Measurements from ENCODE around the gene NRK.
"Not testable (repeated sequence)": the region's sequence is repeated elsewhere in the genome, so short reads cannot be mapped to it uniquely, and the experiment has no call there.

NRK gene

DNA sequence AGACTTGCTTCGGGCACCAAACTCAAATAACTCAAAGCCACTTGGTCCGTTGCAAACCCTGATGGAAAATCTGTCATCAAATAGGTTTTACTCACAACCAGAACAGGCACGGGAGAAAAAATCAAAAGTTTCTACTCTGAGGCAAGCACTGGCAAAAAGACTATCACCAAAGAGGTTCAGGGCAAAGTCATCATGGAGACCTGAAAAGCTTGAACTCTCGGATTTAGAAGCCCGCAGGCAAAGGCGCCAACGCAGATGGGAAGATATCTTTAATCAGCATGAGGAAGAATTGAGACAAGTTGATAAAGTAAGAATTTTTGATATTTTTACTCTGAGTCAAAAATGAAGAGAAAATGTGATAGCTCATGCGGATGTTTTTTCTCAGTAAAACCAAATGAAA lies 87.2 kb downstream of the NRK start:
- DNase-seq = no peak

DNA sequence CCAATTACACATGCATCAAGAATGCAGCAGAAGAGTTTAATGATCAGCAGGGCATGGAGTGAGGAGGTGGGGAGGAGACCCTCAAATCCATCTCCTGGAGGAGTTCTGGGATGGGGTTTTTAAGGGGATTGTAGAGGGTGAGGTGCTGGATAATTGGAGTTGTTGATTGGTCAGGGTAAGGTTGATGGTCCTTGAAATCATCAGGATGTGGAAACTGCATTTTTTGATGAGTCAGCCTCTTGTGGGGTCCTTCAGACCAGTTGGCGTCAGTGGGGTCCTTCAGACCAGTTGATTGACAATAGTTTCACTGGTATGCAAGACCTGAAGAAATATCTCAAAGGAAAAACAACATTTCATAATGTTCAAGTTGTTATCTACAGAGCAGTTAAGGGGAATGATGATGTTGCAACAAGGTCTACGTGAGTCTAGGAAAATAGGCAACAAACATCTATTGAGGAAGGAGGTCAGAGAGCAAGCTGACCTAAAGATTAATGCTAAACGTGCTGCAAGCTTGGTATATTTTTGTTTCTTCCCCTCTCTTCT lies 88.3 kb downstream of the NRK start:
- DNase-seq = no peak

DNA sequence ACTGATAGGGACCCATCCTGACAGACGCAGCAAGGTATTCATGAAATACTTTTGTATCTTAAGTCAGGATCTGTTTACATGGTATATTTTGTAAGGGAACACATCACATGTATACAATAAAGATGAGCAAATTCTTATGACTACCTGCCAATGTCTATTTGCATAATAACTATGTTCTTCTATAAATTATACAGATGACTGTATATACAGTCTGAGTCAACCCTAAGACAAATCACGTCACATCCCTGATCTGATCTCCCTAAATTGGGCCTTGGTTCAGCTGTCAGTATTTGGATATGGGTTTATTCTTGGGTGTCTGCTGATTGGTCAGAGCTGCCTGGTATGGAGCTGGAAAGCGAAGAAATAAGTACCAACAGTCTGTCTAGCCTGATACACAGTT lies 122.9 kb downstream of the NRK start:
- no peak for DNase-seq

DNA sequence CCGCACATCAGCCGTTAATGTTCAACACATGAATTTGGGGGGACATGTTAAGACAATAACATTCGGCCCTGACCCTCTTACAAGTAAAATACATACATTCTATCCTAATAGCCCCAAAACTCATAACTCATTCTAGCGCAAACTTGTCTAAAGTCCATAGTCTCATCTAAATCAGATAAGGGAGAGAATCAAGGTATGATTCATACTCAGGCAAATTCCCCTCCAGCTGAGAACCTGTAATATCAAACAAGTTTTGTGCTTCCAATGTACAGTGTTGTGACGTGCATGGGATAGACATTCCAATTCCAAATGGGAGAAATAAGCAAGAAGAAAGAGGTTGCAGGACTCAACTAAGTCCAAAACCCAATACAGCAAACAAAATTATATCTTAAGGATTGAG lies 147.1 kb downstream of the NRK start:
- DNase-seq = no peak

DNA sequence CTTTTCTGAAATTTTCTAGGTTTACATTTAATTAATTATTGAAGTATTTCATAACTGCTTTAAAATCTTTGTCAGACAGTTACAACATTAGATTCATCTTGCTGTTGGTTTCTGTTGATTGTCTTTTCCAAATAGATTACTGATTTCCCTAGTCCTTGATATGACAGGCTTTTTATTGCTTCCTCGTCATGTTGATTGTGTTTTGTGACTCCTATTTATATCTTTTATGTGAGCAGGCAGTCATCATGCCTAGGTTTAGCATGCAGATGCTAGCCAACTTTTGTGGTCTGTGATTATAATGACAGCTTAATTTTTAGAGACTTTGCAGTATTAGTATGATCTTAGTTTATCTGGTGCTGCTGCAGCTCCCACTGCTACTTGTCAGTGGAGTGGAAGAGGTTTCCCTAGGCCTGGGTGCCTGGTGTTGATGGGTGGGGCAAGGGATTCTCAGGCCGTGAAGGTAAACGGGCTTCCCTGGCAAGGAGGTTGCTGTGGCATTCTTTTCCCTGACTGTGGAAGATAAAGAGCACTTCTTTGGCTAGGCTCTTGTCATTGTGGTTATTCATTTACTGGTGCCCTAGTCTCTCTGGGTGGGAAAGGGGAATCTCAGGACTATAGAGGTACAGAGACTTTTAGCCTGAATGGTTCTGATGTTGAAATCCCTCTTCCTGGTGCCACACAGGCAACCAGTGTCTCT lies 150.5 kb downstream of the NRK start:
- DNase-seq = no peak

DNA sequence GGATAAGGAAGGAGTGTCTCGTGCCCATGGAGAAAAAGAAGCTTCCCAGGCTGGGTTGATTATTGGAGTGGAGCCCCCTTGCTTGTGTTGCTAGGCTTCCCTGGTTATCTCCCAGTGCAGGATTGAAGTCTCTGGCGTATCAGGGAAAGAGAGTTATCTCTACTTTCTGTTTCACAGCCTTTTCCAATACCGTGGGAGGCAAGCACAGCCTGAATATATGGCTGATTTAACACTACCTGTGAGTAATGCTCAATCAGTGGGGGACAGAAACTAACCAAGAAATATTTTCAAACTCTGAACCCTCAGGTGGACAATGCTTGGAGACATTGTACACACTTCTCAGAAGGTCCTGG lies 151.0 kb downstream of the NRK start:
- no peak for DNase-seq

DNA sequence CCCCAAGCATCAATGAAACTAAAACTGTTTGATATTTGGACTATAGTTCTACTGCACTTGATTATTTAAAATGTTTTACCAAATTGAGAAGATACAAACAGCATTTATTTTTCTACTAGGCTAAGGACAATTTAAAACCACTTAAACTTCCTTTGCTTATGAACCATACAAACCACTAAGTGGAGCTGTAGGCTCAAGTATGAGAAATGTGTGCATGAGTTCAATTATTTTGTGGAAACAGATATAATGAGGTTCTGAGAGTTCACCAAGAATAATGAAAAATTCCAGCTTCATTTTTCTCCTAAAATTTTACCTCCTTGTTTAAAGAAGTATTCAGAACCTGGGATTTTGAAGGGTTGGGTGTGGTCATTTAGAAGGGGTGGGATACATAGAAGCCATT lies 153.0 kb downstream of the NRK start:
- no peak for DNase-seq

DNA sequence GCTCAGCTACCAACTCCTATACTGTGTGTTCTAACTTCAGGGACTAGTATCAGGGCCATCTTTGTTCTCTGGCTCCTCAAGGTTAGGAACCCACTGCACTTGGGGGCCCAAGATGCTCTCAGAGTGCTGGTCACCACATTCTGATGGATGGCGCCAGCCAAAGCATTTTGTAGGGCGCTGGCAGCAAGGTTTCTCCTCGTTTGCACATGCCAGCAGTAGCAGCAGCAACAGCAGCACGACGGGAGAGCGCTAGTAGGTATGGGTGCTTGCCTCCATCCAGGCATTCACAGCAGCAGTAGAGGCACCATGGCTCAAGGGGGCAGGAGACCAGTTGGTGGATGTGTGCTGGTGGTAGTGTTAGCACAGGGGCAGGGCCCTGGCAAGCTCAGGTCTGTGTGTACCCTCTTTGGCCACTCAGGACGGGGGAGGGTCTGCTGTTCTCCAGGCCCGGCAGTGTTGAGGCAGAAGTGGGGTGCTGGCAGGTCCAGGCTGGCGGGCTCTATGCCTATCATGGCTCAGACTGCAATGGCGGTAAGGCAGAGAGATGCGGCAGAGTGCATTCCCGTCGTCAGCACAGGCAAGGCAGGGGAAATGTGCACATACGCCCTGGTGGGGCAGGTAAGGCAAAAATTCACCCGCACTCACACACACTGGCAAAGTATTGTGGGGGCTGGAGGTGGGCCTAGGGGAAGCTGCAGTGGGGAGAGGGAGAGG lies 159.6 kb downstream of the NRK start:
- no peak for DNase-seq

DNA sequence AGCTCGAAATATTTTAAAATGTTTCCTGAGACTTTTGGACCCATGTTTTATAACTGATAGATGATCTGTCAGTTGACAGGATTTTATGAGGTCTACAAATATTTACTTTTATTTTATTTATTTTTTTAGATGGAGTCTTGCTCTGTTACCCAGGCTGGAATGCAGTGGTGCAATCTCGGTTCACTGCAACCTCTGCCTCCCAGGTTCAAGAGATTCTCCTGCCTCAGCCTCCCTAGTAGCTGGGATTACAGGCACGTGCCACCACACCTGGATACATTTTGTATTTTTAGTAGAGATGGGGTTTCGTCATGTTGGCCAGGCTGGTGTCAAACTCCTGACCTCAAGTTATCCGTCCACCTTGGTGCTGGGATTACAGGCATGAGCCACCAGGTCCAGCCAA lies 166.1 kb downstream of the NRK start:
- not testable (repeated sequence) for DNase-seq

DNA sequence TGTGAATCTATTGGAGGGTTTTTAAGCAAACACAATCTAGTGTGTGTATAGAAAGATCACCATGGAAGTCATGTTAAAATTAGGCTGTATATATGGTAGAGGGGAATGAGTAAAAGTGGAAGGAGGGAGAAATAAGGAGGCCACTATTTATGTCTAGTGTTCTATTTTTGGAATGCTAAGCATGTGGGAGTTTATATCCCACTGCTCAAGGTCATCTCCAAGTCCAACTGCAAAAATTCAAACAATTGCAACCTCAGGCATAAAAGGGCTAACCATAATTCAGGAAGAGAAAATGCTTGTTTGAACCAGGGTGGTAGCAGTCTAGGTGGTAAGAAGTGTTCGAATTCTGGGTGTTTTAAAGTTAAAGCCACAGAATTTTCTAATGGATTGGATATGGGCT lies 177.0 kb downstream of the NRK start:
- no peak for DNase-seq

DNA sequence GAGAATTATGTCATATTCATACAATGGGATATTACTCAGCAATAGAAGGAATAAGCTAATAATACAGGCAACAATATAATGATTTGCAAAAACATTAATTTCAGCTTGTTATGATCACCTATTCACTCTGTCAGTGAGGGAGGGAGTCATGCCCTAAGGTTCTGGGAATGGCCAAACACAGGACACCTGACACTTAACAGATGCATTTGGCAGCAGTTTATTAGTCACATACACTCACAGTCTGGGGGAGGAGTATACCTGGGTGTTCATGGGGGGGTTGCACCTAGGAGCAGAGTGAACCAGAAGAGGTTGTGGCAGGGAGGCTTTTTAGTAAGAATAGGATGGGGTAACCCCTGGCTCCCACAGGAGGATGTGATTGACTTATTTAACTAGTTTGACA lies 177.9 kb downstream of the NRK start:
- no peak for DNase-seq

DNA sequence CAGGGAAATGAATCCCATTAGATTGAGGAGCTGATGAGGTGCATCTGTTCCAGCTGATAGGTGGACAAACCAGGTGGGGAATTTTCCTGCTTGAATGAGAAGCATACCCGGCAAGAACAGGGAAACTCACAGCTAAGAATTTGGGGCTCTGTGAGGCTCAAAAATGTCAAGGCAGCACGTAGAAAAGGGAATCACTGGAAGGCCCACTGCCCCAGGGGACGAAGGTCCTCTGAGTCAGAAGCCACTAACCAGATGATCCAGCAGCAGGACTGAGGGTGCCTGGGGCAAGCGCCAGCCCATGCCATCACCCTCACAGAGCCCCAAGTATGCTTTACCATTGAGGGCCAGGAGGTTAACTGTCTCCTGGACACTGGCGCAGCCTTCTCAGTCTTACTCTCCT lies 178.3 kb downstream of the NRK start:
- not testable (repeated sequence) for DNase-seq

DNA sequence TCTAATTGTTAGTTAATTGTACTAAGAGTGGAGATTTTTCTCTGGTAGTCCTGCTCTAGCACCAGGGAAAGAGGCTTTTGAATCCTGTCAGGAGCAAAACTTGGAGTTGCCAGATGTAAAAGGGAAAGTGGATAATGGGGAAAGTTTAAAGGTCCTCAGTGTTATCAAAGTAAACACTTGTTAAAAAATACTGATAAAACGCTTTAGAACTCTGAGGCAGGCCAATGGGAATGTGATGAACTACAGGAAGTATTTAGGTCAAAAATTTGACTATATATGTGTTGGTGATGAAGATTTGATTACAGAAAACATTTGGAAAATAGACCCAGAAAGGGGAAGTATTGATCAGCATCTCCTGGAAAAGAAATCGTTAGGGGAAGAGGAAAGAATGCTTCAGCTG lies 183.3 kb downstream of the NRK start:
- no peak for DNase-seq

DNA sequence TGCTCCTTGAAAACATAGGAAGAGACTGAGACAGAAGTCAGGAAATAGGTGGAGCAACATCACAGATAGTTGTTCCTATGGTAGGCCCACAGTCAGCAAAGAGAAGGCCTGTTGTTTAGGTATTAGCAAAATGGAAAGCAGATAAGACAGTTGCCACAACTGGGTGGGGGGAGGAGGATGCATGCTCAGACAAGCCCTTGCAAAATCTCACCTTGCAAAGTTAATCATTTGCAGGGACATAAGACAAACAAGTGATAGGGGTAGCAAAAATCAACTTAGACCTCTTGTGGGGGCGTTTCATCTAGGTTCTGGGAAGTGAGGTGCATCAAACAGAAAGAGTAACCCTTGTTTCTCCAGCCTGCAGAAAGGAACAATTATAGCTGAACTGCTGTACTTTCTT lies 185.5 kb downstream of the NRK start:
- DNase-seq = no peak

Measured in stimulated activated CD4-positive, alpha-beta T cell treated with anti-CD3 and anti-CD28 coated beads, Interleukin-4, amount 100 ng/mL, for 4 hours (primary cell).